DND-41 (cell line): Measurements from ENCODE around the gene OAS2.
"Not testable (repeated sequence)": the region's sequence is repeated elsewhere in the genome, so short reads cannot be mapped to it uniquely, and the experiment has no call there.

Experiments
- ATAC-seq: fragments of 200-7000 bp; cut with Tn5 transposase; 3 replicates; pipeline ENCODE4 v1.9.1; 2021; ENCODE audit warnings: low read depth; ENCODE audit not compliant: insufficient read depth
- DNase-seq: peaks from one replicate; pipeline ENCODE4 v3.0.0-alpha.2; 2020
- H2AFZ ChIP-seq: 2 replicates; pipeline ENCODE4 v1.6.0; 2012; ENCODE audit warnings: low read depth, low read length
- H3K27ac ChIP-seq: 2 replicates; pipeline ENCODE4 v1.5.1; 2012; ENCODE audit warnings: low read length, inconsistent platforms
- H3K27me3 ChIP-seq: fragments of 200-600 bp; sonication (generic); 2 replicates; pipeline ENCODE4 v1.6.0; 2012; ENCODE audit warnings: low read length, mild to moderate bottlenecking, inconsistent platforms; ENCODE audit not compliant: insufficient read depth, poor library complexity
- H3K36me3 ChIP-seq: 2 replicates; pipeline ENCODE4 v1.5.1; 2012; ENCODE audit warnings: low read length, inconsistent platforms; ENCODE audit not compliant: insufficient read depth
- H3K4me1 ChIP-seq: 2 replicates; pipeline ENCODE4 v1.5.1; 2012; ENCODE audit warnings: mild to moderate bottlenecking, low read length; ENCODE audit not compliant: insufficient read depth
- H3K4me2 ChIP-seq: 2 replicates; pipeline ENCODE4 v1.6.0; 2012; ENCODE audit warnings: mild to moderate bottlenecking, moderate library complexity, low read length, inconsistent platforms; ENCODE audit not compliant: insufficient read depth
- H3K4me3 ChIP-seq, 2 experiments: fragments of 200-600 bp in 1 of 2; shearing (Covaris generic) in 1 of 2; 2 replicates each; pipeline ENCODE4 v1.5.1; 2012 to 2016; ENCODE audit warnings: inconsistent platforms in 2 of 2, low read length in 2 of 2, mild to moderate bottlenecking in 2 of 2, low read depth in 1 of 2, moderate library complexity in 1 of 2
- H3K79me2 ChIP-seq: 2 replicates; pipeline ENCODE4 v1.6.0; 2012; ENCODE audit warnings: low read length, inconsistent platforms; ENCODE audit not compliant: insufficient read depth
- H3K9ac ChIP-seq: 2 replicates; pipeline ENCODE4 v1.6.0; 2012; ENCODE audit warnings: low read depth, mild to moderate bottlenecking, inconsistent platforms, low read length, moderate library complexity
- H3K9me3 ChIP-seq: 2 replicates; pipeline ENCODE4 v1.5.1; 2012; ENCODE audit warnings: low read length, moderate library complexity, mild to moderate bottlenecking, inconsistent platforms; ENCODE audit not compliant: insufficient read depth, severe bottlenecking
- H4K20me1 ChIP-seq: 2 replicates; pipeline ENCODE4 v1.6.0; 2012; ENCODE audit warnings: low read length; ENCODE audit not compliant: insufficient read depth
- CTCF ChIP-seq: IDR thresholded peaks from 2 replicates; pipeline ENCODE4 v1.5.1; 2012; ENCODE audit warnings: borderline replicate concordance, low read length, moderate library complexity, mild to moderate bottlenecking; ENCODE audit not compliant: poor library complexity, severe bottlenecking; ENCODE audit errors: extremely low read depth
- EZH2 ChIP-seq: IDR thresholded peaks from 3 replicates; pipeline ENCODE4 v1.6.1; 2012; ENCODE audit warnings: borderline replicate concordance, low read depth, mild to moderate bottlenecking, moderate library complexity, low read length, inconsistent platforms; ENCODE audit not compliant: severe bottlenecking

Gene OAS2

GRCh38 chr12:112947314-112947713 lies 31.0 kb upstream of the OAS2 start:
- H3K4me1 ChIP-seq, result no peaks in the 10 kb centered on the region
- no peaks in the 10 kb centered on the region for H4K20me1 ChIP-seq
- H2AFZ ChIP-seq, result no peak overlapping the region
- no peaks in the 10 kb centered on the region for H3K27me3 ChIP-seq
- TF ChIP-seq CTCF (no peak), EZH2 (no peak)
- H3K4me2 ChIP-seq, result no peak overlapping the region
- H3K27ac ChIP-seq, result no peak overlapping the region
- H3K4me3 ChIP-seq, result no peak overlapping the region
- H3K79me2 ChIP-seq, result no peaks in the 10 kb centered on the region
- ATAC-seq, result no peak
- no peak for DNase-seq
- H3K36me3 ChIP-seq, result peaks cover 48% of the 10 kb centered on the region
- H3K9me3 ChIP-seq, result no peaks in the 10 kb centered on the region
- H3K9ac ChIP-seq, result no peak overlapping the region

GRCh38 chr12:112947761-112948160 lies 30.6 kb upstream of the OAS2 start:
- Histone ChIP-seq H2AFZ (no peak overlapping the region), H3K79me2 (no peaks in the 10 kb centered on the region), H3K9me3 (no peaks in the 10 kb centered on the region), H3K4me1 (no peaks in the 10 kb centered on the region), H3K4me2 (no peak overlapping the region), H3K4me3 (no peak overlapping the region), H3K9ac (no peak overlapping the region), H4K20me1 (no peaks in the 10 kb centered on the region), H3K27ac (no peak overlapping the region), H3K36me3 (peaks cover 50% of the 10 kb centered on the region), H3K27me3 (no peaks in the 10 kb centered on the region)
- TF ChIP-seq EZH2 (no peak), CTCF (no peak)
- DNase-seq, result no peak
- ATAC-seq, result no peak

- no peak for TF ChIP-seq CTCF
- TF ChIP-seq EZH2, result no peak
- no peak for DNase-seq
- Histone ChIP-seq H3K4me2 (no peak overlapping the region), H3K36me3 (peaks cover 44% of the 10 kb centered on the region), H3K4me3 (no peak overlapping the region), H3K4me1 (no peaks in the 10 kb centered on the region), H3K27ac (no peak overlapping the region), H4K20me1 (no peaks in the 10 kb centered on the region), H3K9ac (no peak overlapping the region), H3K9me3 (no peaks in the 10 kb centered on the region), H3K79me2 (no peaks in the 10 kb centered on the region), H3K27me3 (no peaks in the 10 kb centered on the region), H2AFZ (no peak overlapping the region)
- ATAC-seq, result no peak
Observed at GRCh38 chr12:112948806-112949205, 29.5 kb upstream of the OAS2 start.

GRCh38 chr12:112950701-112951100 lies 27.6 kb upstream of the OAS2 start:
- Histone ChIP-seq H4K20me1 (no peaks in the 10 kb centered on the region), H3K4me1 (no peaks in the 10 kb centered on the region), H3K27ac (no peak overlapping the region), H3K27me3 (no peaks in the 10 kb centered on the region), H3K9ac (no peak overlapping the region), H3K79me2 (no peaks in the 10 kb centered on the region), H3K36me3 (peaks cover 31% of the 10 kb centered on the region), H2AFZ (no peak overlapping the region), H3K4me3 (no peak overlapping the region), H3K9me3 (no peaks in the 10 kb centered on the region), H3K4me2 (no peak overlapping the region)
- ATAC-seq (no peak), DNase-seq (no peak)
- TF ChIP-seq CTCF, result no peak
- TF ChIP-seq EZH2, result no peak

- H2AFZ ChIP-seq, H3K27me3 ChIP-seq, H3K27ac ChIP-seq, DNase-seq, H3K4me2 ChIP-seq, H3K9me3 ChIP-seq, H3K4me1 ChIP-seq, ATAC-seq, H3K4me3 ChIP-seq, H4K20me1 ChIP-seq, H3K9ac ChIP-seq, H3K79me2 ChIP-seq: not testable (repeated sequence)
- H3K36me3 ChIP-seq, result peaks cover 31% of the 10 kb centered on the region
Observed at GRCh38 chr12:112957125-112957524, 21.2 kb upstream of the OAS2 start.
